Prostate gland (tissue), 2 donors: ENCODE data around the gene GRIN1. TPM values are rescaled to one million over a fixed set of nuclear protein-coding genes. Genes with fewer than 3 reads are reported as not detected.

Experiments
- DNase-seq: peaks from one replicate; pipeline ENCODE4 v3.0.0-alpha.2; 2019; ENCODE audit warnings: low spot score
- H3K27ac ChIP-seq, 2 donors: fragments of 200-600 bp; sonication (generic); 2 replicates each; pipeline ENCODE4 v1.5.1; 2017 to 2019
- H3K27me3 ChIP-seq: fragments of 200-600 bp; sonication (generic); replicated peaks from 2 replicates; pipeline ENCODE4 v1.5.1; 2019; ENCODE audit not compliant: insufficient read depth
- H3K36me3 ChIP-seq, 2 donors: fragments of 200-600 bp; sonication (generic); 1 replicate in 1 of 2; 2 replicates in 1 of 2; pipeline versions ENCODE4 v1.5.1 to v1.8.1; 2017 to 2019
- H3K4me1 ChIP-seq: fragments of 200-600 bp; sonication (generic); replicated peaks from 2 replicates; pipeline ENCODE4 v1.5.1; 2019
- H3K4me3 ChIP-seq, 2 donors: fragments of 200-600 bp; sonication (generic); 2 replicates each; pipeline ENCODE4 v1.5.1; 2017 to 2019
- H3K9me3 ChIP-seq: fragments of 200-600 bp; sonication (generic); 2 replicates; pipeline ENCODE4 v1.5.1; 2017
- CTCF ChIP-seq, 4 experiments: fragments of 200-600 bp in 2 of 4; fragments of 450-650 bp in 2 of 4; sonication (generic) in 2 of 4; IDR thresholded peaks; 1 replicate in 3 of 4; 2 replicates in 1 of 4; pipeline ENCODE4 v1.5.1; 2016 to 2019; ENCODE audit warnings: antibody characterized with exemption in 4 of 4, mild to moderate bottlenecking in 2 of 4, moderate library complexity in 2 of 4
- POLR2A ChIP-seq: fragments of 450-650 bp; IDR thresholded peaks from one replicate; pipeline ENCODE4 v1.6.1; 2016; ENCODE audit warnings: antibody characterized with exemption, mild to moderate bottlenecking
- POLR2AphosphoS5 ChIP-seq: sonication (generic); formaldehyde crosslinking; IDR thresholded peaks from one replicate; pipeline ENCODE4 v1.6.1; 2017; ENCODE audit warnings: antibody characterized with exemption
- WGBS: methylation state at CpG from one replicate; pipeline ENCODE4 v1.1.5; 2018; 5-methylcytosine and 5-hydroxymethylcytosine counted together
- intact Hi-C: fragments of 100-400 bp; cut with DNase I; formaldehyde crosslinking; loops from one replicate; pipeline ENCODE4 v1.14.2; 2022
- total RNA-seq, 2 donors: library from RNA; depleted of rRNA; stranded (reverse); fragments of >200 nt; gene quantifications; one replicate each; pipeline ENCODE4 v1.1.0, GENCODE V29; 2016

GRIN1 gene
- total RNA-seq, 2 donors from 2014 or later, result 0.59 to 1.8 TPM

GRCh38 chr9:137213160-137214060 is 74.5 kb downstream of the GRIN1 start:
- Histone ChIP-seq H3K9me3 (no peaks in the 10 kb centered on the region), H3K27ac (no peak overlapping the region), H3K4me3 (no peak overlapping the region), H3K27me3 (no peaks in the 10 kb centered on the region), H3K4me1 (peaks cover 5% of the 10 kb centered on the region), H3K36me3 (no peaks in the 10 kb centered on the region)
- no peak for DNase-seq
- WGBS, result 89% methylated on average over 46 of the region's 49 CpGs
- no peak for TF ChIP-seq POLR2AphosphoS5
- no peak for TF ChIP-seq POLR2A
- TF ChIP-seq CTCF (IDR thresholded peaks at IDR 0.05), result no peak
- intact Hi-C loops, result no loop called here

- no peaks in the 10 kb centered on the region for H3K36me3 ChIP-seq
- no peak for DNase-seq
- WGBS, result 96% methylated on average over 19 of the region's 19 CpGs
- TF ChIP-seq POLR2A (no peak), CTCF (IDR thresholded peaks at IDR 0.05) (no peak), POLR2AphosphoS5 (no peak)
- H3K4me3 ChIP-seq, result no peak overlapping the region
- H3K27me3 ChIP-seq, result no peaks in the 10 kb centered on the region
- intact Hi-C loops, result no loop called here
- no peaks in the 10 kb centered on the region for H3K9me3 ChIP-seq
- H3K4me1 ChIP-seq, result peaks cover 5% of the 10 kb centered on the region
- no peak overlapping the region for H3K27ac ChIP-seq
These were observed 75.7 kb downstream of the GRIN1 start for GRCh38 chr9:137214620-137215019.

GRCh38 chr9:137215196-137215986 is 76.4 kb downstream of the GRIN1 start:
- DNase-seq, result no peak
- Histone ChIP-seq H3K27ac (no peak overlapping the region), H3K4me1 (peaks cover 5% of the 10 kb centered on the region), H3K4me3 (no peak overlapping the region), H3K9me3 (no peaks in the 10 kb centered on the region), H3K27me3 (no peaks in the 10 kb centered on the region), H3K36me3 (no peaks in the 10 kb centered on the region)
- intact Hi-C loops, result no loop called here
- TF ChIP-seq CTCF (IDR thresholded peaks at IDR 0.05) (no peak), POLR2AphosphoS5 (no peak), POLR2A (no peak)
- 93% methylated on average over 22 of the region's 22 CpGs for WGBS

- intact Hi-C loops, result no loop called here
- H3K36me3 ChIP-seq, result no peaks in the 10 kb centered on the region
- H3K4me1 ChIP-seq, result peaks cover 5% of the 10 kb centered on the region
- no peak for DNase-seq
- H3K4me3 ChIP-seq, result no peak overlapping the region
- H3K27ac ChIP-seq, result peak overlapping the region; percentile 72 to 79
- WGBS, result 92% methylated on average over 28 of the region's 30 CpGs
- H3K9me3 ChIP-seq, result no peaks in the 10 kb centered on the region
- TF ChIP-seq POLR2A (no peak), CTCF (IDR thresholded peaks at IDR 0.05) (no peak), POLR2AphosphoS5 (no peak)
- H3K27me3 ChIP-seq, result no peaks in the 10 kb centered on the region
These were observed 77.4 kb downstream of the GRIN1 start for GRCh38 chr9:137216188-137216965.
